GM18505 (cell line): ENCODE measurements around the gene ALX4.

ENCODE experiments used
- ATAC-seq: cut with Tn5 transposase; IDR thresholded peaks from one replicate; pipeline ENCODE4 v1.9.1; 2021; ENCODE audit not compliant: unreplicated experiment
- POLR2A ChIP-seq: IDR thresholded peaks from 4 replicates; pipeline ENCODE4 v1.6.1; 2011; ENCODE audit warnings: borderline replicate concordance; ENCODE audit not compliant: insufficient read depth, insufficient read length; ENCODE audit errors: extremely low read depth

Gene ALX4

DNA sequence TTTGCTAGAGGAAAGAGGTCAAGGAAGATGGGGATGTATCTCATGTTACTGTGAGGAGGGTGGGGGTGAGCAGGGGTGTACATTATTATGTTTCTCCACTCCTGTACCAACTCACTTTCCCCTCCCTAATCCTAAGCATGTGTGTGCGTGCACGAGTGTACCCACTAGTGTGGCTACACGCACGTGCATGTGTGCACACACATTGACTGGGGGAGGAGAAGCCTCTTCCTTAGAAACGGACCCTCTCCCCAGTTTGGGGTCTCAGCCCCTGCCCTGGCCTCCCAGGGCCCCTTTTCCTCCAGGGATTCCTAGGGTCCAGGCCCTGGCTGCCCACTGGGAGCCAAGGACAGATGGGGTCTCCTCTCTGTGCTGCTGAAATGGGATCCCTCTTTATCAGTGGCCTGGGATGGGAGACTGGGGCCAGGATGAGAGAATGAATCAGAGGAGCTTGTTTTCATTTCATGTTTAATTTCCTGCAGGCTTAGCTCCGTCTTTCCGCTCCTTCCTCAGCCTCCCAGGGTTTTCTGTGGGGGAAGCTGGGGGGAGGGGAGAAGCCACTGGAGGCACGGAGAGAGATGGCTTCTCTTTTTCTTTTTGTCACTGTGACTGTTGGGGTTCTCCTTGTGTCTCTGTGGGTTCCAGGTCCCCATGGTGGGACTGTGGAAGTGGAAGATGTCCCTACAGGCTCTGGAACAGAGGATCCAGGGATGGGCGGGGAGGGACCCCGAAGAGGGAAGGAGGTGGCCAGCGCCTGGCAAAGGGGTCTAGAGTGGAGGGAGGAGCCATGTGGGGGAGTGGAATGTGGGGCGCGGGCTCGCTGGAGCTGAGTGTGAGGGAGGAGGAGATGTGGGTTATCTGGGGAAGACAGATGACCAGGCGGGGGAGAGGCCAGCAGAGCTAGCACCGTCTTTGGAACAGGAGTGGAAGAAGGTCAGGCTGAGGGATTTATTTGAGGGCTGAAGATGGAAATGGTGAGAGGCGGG, 40.3 kb downstream of the ALX4 start:
- no peak for TF ChIP-seq POLR2A

GRCh38 chr11:44268614-44269080, 41.3 kb downstream of the ALX4 start:
- TF ChIP-seq POLR2A, result no peak
- no peak for ATAC-seq

More for the DNA sequence above, 40.3 kb downstream of the ALX4 start:
- ATAC-seq, result no peak

DNA sequence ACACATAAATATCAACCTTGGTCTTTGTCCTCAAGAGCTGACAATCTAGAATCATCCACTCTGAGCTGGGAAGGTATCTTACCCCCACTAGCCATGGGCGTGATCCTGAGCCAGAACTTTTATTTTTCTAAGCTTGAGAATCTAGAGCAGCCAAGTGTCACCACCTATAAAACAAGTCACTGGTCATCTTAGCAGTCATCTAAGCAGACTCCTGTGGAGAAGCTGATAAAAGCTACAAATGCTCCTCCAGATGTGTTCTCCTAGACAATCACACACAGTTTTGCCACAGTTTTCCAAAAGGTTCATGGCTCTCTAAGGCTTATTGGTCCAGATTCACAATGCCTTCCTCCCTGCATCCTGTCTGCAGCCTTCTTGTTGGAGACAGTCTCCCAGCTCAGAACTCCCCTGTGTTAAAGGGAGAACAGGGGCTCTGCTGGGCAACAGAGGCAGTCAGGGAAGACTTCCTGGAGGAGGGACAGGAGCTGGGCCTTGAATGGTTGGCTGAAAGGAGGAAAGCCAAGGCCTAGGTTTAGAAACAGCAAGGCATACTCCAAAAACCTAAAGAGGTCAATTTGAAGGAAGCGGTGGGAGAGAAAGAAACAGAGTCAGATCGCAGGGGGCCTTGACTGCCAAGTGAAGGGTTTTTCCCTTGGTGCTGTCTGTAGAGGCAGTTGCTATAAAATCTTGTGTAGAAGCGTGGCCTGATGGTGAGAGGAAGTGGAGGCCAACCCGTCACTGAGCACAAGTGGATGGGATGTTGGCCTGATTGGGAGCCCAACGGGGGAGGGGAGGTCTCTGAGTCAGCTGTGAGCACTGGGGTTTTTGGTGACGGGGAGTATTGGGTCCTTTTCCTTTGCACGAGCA, 42.0 kb downstream of the ALX4 start:
- no peak for TF ChIP-seq POLR2A
- no peak for ATAC-seq

DNA sequence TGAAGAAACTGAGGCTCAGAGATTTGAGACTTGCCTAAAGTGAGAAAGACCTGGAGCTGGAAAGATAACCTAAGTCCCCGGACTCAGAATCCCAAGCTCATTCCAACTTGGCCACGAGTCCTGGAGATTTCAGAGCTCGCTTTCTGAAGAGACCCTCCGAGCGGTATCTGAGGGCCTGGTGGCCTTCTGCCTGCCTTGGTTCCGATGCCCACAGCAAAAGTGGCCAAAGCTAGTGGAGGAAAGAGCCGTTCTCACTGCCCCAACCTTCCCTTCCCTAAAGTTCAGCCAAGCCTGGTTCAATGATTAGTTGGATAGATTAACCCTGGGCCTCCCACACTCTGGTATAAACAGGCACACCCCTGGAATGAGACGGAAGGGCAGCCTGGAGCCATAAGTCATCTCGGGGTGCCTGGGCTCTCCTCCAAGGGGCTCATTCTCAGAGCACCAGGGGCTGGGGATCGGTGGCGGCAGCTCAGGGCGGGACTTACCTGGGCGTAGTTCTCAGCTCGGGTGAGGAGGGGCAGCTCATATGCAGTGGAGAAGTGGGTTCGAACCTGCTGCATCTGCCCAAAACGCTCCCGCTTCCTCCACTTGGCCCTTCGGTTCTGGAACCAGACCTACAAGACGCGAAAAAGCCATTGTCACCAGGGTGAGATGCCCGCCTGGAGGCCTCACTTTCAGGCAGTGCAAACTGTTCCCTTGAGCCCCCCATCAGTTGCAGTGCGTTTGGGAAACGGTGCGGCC, 42.8 kb downstream of the ALX4 start:
- TF ChIP-seq POLR2A, result no peak

DNA sequence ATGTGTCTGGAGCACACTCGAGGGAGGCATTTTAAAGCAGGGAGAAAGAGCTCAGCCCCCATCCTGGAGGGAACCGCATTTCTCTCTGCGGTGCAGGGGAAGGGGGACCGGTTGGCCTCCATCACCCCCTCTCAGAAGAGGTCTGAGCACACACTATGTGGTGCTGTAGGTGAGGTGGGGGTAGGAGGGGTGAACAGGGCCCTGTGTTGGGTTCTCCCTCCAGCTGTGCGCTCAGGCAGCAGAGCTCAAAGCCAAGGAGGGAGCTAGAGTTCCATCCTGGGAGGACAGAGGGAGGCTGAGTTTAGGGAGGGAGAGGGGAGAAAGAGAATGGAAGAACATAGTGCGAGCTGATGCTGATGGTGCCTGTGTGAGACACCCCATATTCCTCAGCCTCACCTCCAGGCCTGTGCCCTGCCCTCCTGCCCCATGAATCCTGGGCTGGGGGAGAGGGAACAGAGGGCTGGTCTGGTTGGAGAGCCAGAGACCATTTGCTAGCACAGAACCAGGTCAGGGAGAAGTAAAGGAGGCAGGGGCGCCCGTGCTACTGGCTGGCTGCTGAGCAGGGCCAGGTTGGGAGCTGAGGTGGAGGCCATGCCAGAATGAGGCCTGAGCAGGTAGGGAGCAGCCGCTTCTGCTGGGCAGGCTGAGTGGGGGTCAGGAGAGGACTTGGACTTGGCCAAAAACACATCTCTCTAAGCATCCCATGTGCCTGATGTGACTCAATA, 43.7 kb downstream of the ALX4 start:
- no peak for TF ChIP-seq POLR2A
- no peak for ATAC-seq

More for the DNA sequence above, 42.8 kb downstream of the ALX4 start:
- ATAC-seq, result no peak

DNA sequence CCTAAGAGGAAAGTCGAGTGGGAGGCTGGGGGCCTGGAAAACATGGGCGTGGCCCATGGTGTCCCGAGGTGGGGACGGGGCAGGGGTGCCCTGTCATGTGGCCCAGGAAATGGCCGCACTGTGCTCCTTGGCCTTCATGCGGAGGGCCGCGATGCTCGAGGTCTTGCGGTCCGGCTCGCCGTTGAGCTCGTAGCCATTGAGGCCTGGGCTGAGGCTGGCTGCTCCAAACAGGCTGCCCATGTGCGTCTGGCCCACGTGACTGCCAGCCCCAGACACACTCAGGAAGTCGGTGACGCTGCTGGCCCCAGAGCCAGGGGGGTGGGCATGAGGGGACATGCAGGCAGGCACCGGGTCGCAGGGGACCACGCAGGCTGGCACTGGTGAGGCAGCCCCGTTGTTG, 45.2 kb downstream of the ALX4 start:
- TF ChIP-seq POLR2A, result no peak
- no peak for ATAC-seq

DNA sequence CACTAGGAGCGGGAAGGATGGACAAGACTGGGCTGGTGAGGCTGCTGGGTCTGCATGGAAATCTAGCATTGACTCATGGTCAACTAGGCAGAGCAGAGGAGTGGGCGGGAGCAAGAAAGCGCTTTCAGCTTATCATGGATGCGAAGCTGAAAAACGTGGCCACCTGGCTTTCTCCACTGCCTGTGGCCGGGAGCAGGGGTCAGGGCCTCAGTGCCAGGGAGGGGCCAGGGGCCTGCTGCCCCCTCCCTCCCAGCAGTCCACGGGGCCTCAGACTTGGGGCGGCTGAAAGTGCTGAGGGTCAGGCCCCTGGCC, 45.5 kb downstream of the ALX4 start:
- TF ChIP-seq POLR2A, result no peak
- no peak for ATAC-seq

DNA sequence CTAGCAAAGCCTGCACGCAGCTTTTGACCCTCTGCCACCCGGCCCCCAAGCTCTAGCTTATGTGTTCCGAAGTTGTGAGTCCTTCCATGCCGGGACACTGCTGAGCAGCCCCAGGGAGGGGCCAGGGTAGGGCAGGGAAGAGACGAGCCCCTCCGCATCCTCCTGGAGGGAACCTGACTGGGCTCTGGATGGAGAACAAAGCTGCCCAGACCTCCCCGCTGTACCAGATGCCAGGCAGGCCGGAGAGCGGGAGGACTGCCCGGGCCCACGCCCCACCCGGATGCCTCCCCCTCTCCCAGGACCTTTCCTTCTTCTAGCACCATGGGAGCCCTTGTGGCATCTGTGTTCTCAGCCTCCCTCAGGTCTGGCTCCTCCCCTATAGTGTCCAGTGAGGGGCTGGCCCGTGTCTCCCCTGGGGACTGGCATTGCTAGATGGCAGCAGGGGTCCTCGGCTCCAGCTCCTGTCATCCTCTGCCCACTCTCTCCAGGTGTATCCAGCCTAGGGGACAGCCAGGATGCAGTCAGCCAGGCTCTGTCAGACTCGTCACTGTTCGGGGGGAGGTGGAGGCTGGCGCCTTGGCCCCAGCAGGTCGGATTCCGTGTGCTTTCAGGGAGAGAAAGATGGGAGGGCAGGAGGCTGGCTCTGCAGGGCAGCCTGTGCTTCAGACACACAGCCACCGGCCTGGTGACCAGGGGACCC, 46.1 kb downstream of the ALX4 start:
- no peak for TF ChIP-seq POLR2A
- ATAC-seq, result no peak

DNA sequence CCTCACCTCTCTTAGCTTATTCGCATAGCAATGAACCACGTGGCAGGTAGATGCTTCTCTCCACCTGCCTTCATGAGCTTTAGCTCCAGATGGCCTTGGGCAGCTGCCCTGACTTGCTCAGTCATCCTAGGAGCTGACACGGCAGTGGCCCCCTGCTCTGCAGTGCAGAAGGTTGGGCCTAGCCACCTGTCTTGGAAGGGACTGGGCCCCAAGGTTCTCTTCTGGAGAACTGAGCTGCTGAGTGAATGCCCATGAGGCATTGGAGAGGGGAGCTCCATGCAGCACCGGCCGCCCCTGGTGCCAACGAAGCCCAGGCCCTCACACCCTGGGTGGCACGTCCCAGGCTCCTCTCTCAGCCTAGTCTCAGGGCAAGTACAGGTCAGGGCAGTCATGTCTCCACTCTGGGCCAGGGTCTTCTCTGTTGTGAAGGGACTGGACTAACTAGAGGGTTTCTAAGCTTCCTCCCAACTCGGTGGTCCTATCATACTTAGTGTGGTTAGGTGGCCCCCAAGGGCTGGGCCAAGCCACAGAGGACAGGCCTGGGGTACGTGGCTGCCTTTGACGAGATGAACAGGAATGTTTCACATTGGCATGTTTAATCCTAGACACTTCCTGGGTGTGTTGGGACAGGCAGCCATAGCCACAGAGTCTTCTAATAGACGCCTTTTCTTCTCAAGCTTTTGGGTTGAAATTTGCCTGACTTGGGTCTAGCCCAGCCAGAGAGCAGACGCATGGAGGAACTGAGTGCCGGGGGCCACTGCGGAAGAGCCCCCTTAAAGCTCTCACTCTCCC, 47.9 kb downstream of the ALX4 start:
- no peak for TF ChIP-seq POLR2A
- no peak for ATAC-seq

- TF ChIP-seq POLR2A, result no peak
- no peak for ATAC-seq
Measured at GRCh38 chr11:44260081-44260480, 49.9 kb downstream of the ALX4 start.

GRCh38 chr11:44258839-44259420, 51.0 kb downstream of the ALX4 start:
- no peak for TF ChIP-seq POLR2A
- ATAC-seq, result no peak
